Kidney epithelial cell (primary cell): ENCODE results near the gene TSPAN15. TPM values are rescaled to one million over a fixed set of nuclear protein-coding genes. Genes with fewer than 3 reads are reported as not detected.

Source experiments
- DNase-seq: peaks from one replicate; pipeline ENCODE4 v3.0.0-alpha.2; 2010; ENCODE audit warnings: low read depth
- H3K27me3 ChIP-seq: 2 replicates; pipeline ENCODE4 v1.6.0; 2011; ENCODE audit warnings: low read length; ENCODE audit not compliant: control insufficient read depth, insufficient read depth
- H3K36me3 ChIP-seq: 2 replicates; pipeline ENCODE4 v1.5.1; 2011; ENCODE audit warnings: low read length; ENCODE audit not compliant: control insufficient read depth, insufficient read depth
- H3K4me3 ChIP-seq: 2 replicates; pipeline ENCODE4 v1.5.1; 2011; ENCODE audit warnings: low read depth, mild to moderate bottlenecking, control low read depth, low read length
- CTCF ChIP-seq: IDR thresholded peaks from 2 replicates; pipeline ENCODE4 v1.5.1; 2011; ENCODE audit warnings: mild to moderate bottlenecking, moderate library complexity, low read length, control low read depth, inconsistent platforms; ENCODE audit not compliant: insufficient read depth, poor library complexity, severe bottlenecking
- total RNA-seq: library from RNA; depleted of rRNA; stranded (reverse); fragments of >200 nt; gene quantifications from 2 replicates; pipeline ENCODE4 v1.2.3, GENCODE V29; 2015

TSPAN15 gene
- total RNA-seq, 1 donor from 2014 or later: 19.4 TPM

GRCh38 chr10:69414036-69415018 lies 36.9 kb upstream of the TSPAN15 start:
- no peak for DNase-seq
- TF ChIP-seq CTCF: no peak
- no peak overlapping the region for H3K4me3 ChIP-seq
- no peaks in the 10 kb centered on the region for H3K36me3 ChIP-seq
- no peaks in the 10 kb centered on the region for H3K27me3 ChIP-seq

DNA sequence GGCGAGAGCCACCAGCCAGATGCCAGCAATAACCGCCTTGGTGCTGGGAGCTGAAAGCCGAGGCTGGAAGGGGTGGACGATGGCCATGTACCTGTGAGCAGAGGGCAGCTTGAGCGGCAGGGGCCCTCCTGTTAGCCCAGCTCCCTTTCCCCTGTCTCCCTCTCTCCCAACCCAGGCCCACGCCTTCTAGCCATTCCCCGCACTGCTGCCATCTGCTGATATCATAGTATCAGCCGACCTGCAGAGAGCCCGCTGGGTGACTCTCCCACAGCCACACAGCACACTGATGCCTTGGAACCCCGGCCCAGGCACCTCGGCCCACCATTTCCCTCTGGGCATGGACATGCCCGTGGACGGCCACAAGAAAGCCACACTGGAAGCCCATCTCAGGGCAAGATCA lies 36.2 kb upstream of the TSPAN15 start:
- no peak for DNase-seq
- no peak overlapping the region for H3K4me3 ChIP-seq
- H3K36me3 ChIP-seq: no peaks in the 10 kb centered on the region
- no peak for TF ChIP-seq CTCF
- H3K27me3 ChIP-seq: no peaks in the 10 kb centered on the region

DNA sequence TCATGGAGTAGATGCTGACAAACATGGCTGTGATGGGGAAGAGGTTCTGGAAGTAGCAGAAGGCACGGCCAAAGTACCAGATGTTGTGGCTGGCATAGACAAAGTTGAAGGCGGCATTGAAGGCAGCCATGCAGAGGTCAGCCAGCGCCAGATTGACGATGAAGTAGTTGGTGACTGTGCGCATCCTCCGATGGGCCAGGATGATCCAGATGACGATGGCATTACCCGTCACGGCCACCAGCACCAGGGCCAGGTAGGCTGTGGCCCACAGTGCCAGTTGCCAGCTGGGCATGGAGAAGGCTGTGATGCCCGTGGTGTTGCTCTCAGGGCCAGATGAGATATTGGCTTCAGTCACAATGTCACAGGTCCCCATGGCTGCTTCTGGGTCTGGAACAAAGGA lies 35.3 kb upstream of the TSPAN15 start:
- no peak for DNase-seq
- TF ChIP-seq CTCF: no peak
- Histone ChIP-seq H3K27me3 (no peaks in the 10 kb centered on the region), H3K4me3 (no peak overlapping the region), H3K36me3 (no peaks in the 10 kb centered on the region)

GRCh38 chr10:69416695-69417094 lies 34.6 kb upstream of the TSPAN15 start, which contains the start of gene TACR2:
Gene TACR2, minus strand, starts transcription at chr10:69416918. Its CDS starts 595 bp downstream, at chr10:69416323.
- no peak within 1 kb of the TSS for H3K4me3 ChIP-seq
- no peak for TF ChIP-seq CTCF
- no peaks in the 10 kb centered on the region for H3K27me3 ChIP-seq

DNA sequence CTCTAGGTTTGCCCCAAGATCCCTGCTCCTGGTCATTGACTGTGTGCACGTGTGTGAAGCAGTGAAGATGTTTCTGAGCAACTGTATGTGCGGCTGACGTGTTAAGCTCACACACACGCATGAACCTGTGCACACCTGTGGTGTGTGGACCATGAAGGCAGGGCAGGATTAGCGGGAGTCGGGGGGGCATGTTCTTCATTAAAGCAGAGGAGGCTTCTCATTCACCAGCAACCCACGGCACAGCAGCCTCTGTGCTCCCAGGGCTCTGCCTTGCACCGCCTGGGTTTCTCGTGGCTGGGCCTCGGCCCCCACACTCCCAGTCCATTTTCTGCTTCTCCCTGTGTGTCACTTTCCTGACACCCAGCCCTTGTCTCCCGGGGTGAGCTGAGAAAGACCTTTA lies 33.7 kb upstream of the TSPAN15 start:
- Histone ChIP-seq H3K36me3 (no peaks in the 10 kb centered on the region), H3K4me3 (no peak overlapping the region), H3K27me3 (peaks cover 3% of the 10 kb centered on the region)
- TF ChIP-seq CTCF: no peak
- no peak for DNase-seq

More at GRCh38 chr10:69416695-69417094, 34.6 kb upstream of the TSPAN15 start, which contains the start of gene TACR2:
- H3K36me3 ChIP-seq: no peaks in the 10 kb centered on the region
- DNase-seq: no peak
